ENCODE measurements around the gene KIAA0232.
A peak's percentile ranks its signal among the peaks of the same experiment; 100 is the strongest.
"Not testable (repeated sequence)": the region's sequence is repeated elsewhere in the genome, so short reads cannot be mapped to it uniquely, and the experiment has no call there.

The KIAA0232 gene

GRCh38 chr4:6889101-6889735 is 106.7 kb downstream of the KIAA0232 start:
- Mint-ChIP-seq H3K27ac (peak overlapping the region; percentile 74), H3K4me1 (ENCODE audit: low read depth) (peaks cover 82% of the 10 kb centered on the region), H3K4me3 (no peak overlapping the region), H3K36me3 (ENCODE audit: low read depth) (peaks cover 11% of the 10 kb centered on the region), H3K27me3 (peaks cover 1% of the 10 kb centered on the region), H3K9me3 (peaks cover 8% of the 10 kb centered on the region)
- intact Hi-C loops (cut with micrococcal nuclease): loop anchor here (5.0 kb wide), 1 partner anchor 172 kb away; the partner anchor contains the start of gene BLOC1S4

- H3K27me3 Mint-ChIP-seq: peaks cover 1% of the 10 kb centered on the region
Observed at GRCh38 chr4:6889736-6890324, 107.3 kb downstream of the KIAA0232 start.

GRCh38 chr4:6890358-6890757 is 107.8 kb downstream of the KIAA0232 start:
- Mint-ChIP-seq H3K27ac (peak overlapping the region; percentile 74), H3K9me3 (peaks cover 8% of the 10 kb centered on the region), H3K4me1 (ENCODE audit: low read depth) (peaks cover 87% of the 10 kb centered on the region)

More at GRCh38 chr4:6889736-6890324, 107.3 kb downstream of the KIAA0232 start:
- H3K36me3 Mint-ChIP-seq (ENCODE audit: low read depth): peaks cover 11% of the 10 kb centered on the region
- no peak overlapping the region for H3K4me3 Mint-ChIP-seq
- intact Hi-C loops (cut with micrococcal nuclease): loop anchor here (5.0 kb wide), 2 partner anchors 108 to 173 kb away; partner anchors contain the start of genes BLOC1S4 and KIAA0232
- H3K4me1 Mint-ChIP-seq (ENCODE audit: low read depth): peaks cover 87% of the 10 kb centered on the region
- H3K9me3 Mint-ChIP-seq: peaks cover 8% of the 10 kb centered on the region
- H3K27ac Mint-ChIP-seq: peak overlapping the region; percentile 74

GRCh38 chr4:6890971-6891370 is 108.4 kb downstream of the KIAA0232 start:
- not testable (repeated sequence) for H3K4me3 Mint-ChIP-seq, H3K9me3 Mint-ChIP-seq, H3K27me3 Mint-ChIP-seq
- Mint-ChIP-seq H3K4me1 (ENCODE audit: low read depth) (peaks cover 81% of the 10 kb centered on the region), H3K36me3 (ENCODE audit: low read depth) (peaks cover 11% of the 10 kb centered on the region), H3K27ac (peak overlapping the region; percentile 92)
- intact Hi-C loops (cut with micrococcal nuclease): loop anchor here (5.0 kb wide), 1 partner anchor 109 kb away; the partner anchor contains the start of gene KIAA0232

More at GRCh38 chr4:6890358-6890757, 107.8 kb downstream of the KIAA0232 start:
- Mint-ChIP-seq H3K27me3 (peaks cover 1% of the 10 kb centered on the region), H3K4me3 (no peak overlapping the region), H3K36me3 (ENCODE audit: low read depth) (peaks cover 11% of the 10 kb centered on the region)
- intact Hi-C loops (cut with micrococcal nuclease): loop anchor here (5.0 kb wide), 1 partner anchor 108 kb away; the partner anchor contains the start of gene KIAA0232

GRCh38 chr4:6891436-6892170 is 109.1 kb downstream of the KIAA0232 start:
- Mint-ChIP-seq H3K27ac (peak overlapping the region; percentile 92), H3K9me3 (peaks cover 13% of the 10 kb centered on the region), H3K4me1 (ENCODE audit: low read depth) (peaks cover 74% of the 10 kb centered on the region), H3K27me3 (peaks cover 1% of the 10 kb centered on the region), H3K36me3 (ENCODE audit: low read depth) (peaks cover 11% of the 10 kb centered on the region), H3K4me3 (peak overlapping the region; percentile 26)
- intact Hi-C loops (cut with micrococcal nuclease): loop anchor here (2.0 to 5.0 kb wide), 2 partner anchors 17 to 109 kb away; partner anchors contain the start of genes KIAA0232 and TBC1D14

GRCh38 chr4:6892190-6892908 is 109.8 kb downstream of the KIAA0232 start:
- Mint-ChIP-seq H3K27me3 (peaks cover 1% of the 10 kb centered on the region), H3K36me3 (ENCODE audit: low read depth) (peaks cover 11% of the 10 kb centered on the region), H3K9me3 (peaks cover 13% of the 10 kb centered on the region), H3K27ac (peak overlapping the region; percentile 92), H3K4me1 (ENCODE audit: low read depth) (peaks cover 67% of the 10 kb centered on the region), H3K4me3 (peak overlapping the region; percentile 37)
- intact Hi-C loops (cut with micrococcal nuclease): loop anchor here (2.0 to 5.0 kb wide), 2 partner anchors 16 to 110 kb away; partner anchors contain the start of genes KIAA0232 and TBC1D14

- H3K36me3 Mint-ChIP-seq (ENCODE audit: low read depth): peaks cover 11% of the 10 kb centered on the region
- peaks cover 62% of the 10 kb centered on the region for H3K4me1 Mint-ChIP-seq (ENCODE audit: low read depth)
- H3K27me3 Mint-ChIP-seq: peaks cover 1% of the 10 kb centered on the region
- peaks cover 13% of the 10 kb centered on the region for H3K9me3 Mint-ChIP-seq
- intact Hi-C loops (cut with micrococcal nuclease): loop anchor here (2.0 to 5.0 kb wide), 2 partner anchors 16 to 111 kb away; partner anchors contain the start of genes KIAA0232 and TBC1D14
- H3K27ac Mint-ChIP-seq: peak overlapping the region; percentile 92
- H3K4me3 Mint-ChIP-seq: no peak overlapping the region
Observed at GRCh38 chr4:6892909-6893202, 110.3 kb downstream of the KIAA0232 start.

- Mint-ChIP-seq H3K4me1 (ENCODE audit: low read depth) (peaks cover 55% of the 10 kb centered on the region), H3K27me3 (peaks cover 1% of the 10 kb centered on the region), H3K9me3 (peaks cover 13% of the 10 kb centered on the region), H3K36me3 (ENCODE audit: low read depth) (peaks cover 11% of the 10 kb centered on the region), H3K27ac (peak overlapping the region; percentile 92), H3K4me3 (no peak overlapping the region)
- intact Hi-C loops (cut with micrococcal nuclease): loop anchor here (2.0 to 5.0 kb wide), 2 partner anchors 15 to 111 kb away; partner anchors contain the start of genes KIAA0232 and TBC1D14
Observed at GRCh38 chr4:6893449-6894085, 111.0 kb downstream of the KIAA0232 start.

GRCh38 chr4:6894086-6894478 is 111.6 kb downstream of the KIAA0232 start:
- H3K9me3 Mint-ChIP-seq: peaks cover 13% of the 10 kb centered on the region

GRCh38 chr4:6894528-6895498 is 112.3 kb downstream of the KIAA0232 start:
- H3K27ac Mint-ChIP-seq: peak overlapping the region; percentile 92
- H3K36me3 Mint-ChIP-seq (ENCODE audit: low read depth): peaks cover 11% of the 10 kb centered on the region
- H3K27me3 Mint-ChIP-seq: no peaks in the 10 kb centered on the region
- H3K4me3 Mint-ChIP-seq: no peak overlapping the region
- peaks cover 48% of the 10 kb centered on the region for H3K4me1 Mint-ChIP-seq (ENCODE audit: low read depth)
- H3K9me3 Mint-ChIP-seq: peaks cover 13% of the 10 kb centered on the region
- intact Hi-C loops (cut with micrococcal nuclease): loop anchor here (5.0 kb wide), 1 partner anchor 113 kb away; the partner anchor contains the start of gene KIAA0232

More at GRCh38 chr4:6894086-6894478, 111.6 kb downstream of the KIAA0232 start:
- H3K27me3 Mint-ChIP-seq: peaks cover under 1% of the 10 kb centered on the region
- H3K36me3 Mint-ChIP-seq (ENCODE audit: low read depth): peaks cover 11% of the 10 kb centered on the region
- intact Hi-C loops (cut with micrococcal nuclease): loop anchor here (5.0 kb wide), 1 partner anchor 112 kb away; the partner anchor contains the start of gene KIAA0232
- H3K4me3 Mint-ChIP-seq: no peak overlapping the region
- H3K27ac Mint-ChIP-seq: peak overlapping the region; percentile 92
- peaks cover 54% of the 10 kb centered on the region for H3K4me1 Mint-ChIP-seq (ENCODE audit: low read depth)

GRCh38 chr4:6896035-6896434 is 113.5 kb downstream of the KIAA0232 start:
- Mint-ChIP-seq H3K36me3 (ENCODE audit: low read depth) (no peaks in the 10 kb centered on the region), H3K4me3 (no peak overlapping the region), H3K27ac (no peak overlapping the region), H3K27me3 (no peaks in the 10 kb centered on the region), H3K9me3 (peaks cover 5% of the 10 kb centered on the region), H3K4me1 (ENCODE audit: low read depth) (peaks cover 49% of the 10 kb centered on the region)
- intact Hi-C loops (cut with micrococcal nuclease): no loop called here

GRCh38 chr4:6898763-6899162 is 116.2 kb downstream of the KIAA0232 start:
- H3K4me1 Mint-ChIP-seq (ENCODE audit: low read depth): peaks cover 23% of the 10 kb centered on the region
- H3K4me3 Mint-ChIP-seq: no peak overlapping the region
- H3K27me3 Mint-ChIP-seq: no peaks in the 10 kb centered on the region
- no peaks in the 10 kb centered on the region for H3K36me3 Mint-ChIP-seq (ENCODE audit: low read depth)
- H3K9me3 Mint-ChIP-seq: peaks cover 5% of the 10 kb centered on the region
- intact Hi-C loops (cut with micrococcal nuclease): no loop called here
- peak overlapping the region; percentile 48 for H3K27ac Mint-ChIP-seq

Data from dendritic cell treated with granulocyte-macrophage colony-stimulating factor and Interleukin-4, amounts not matched to agents 40 ng/mL and 50 ng/mL, for 4 days (primary cell).